ENCODE measurements around the gene LYPD6B. TPM values are rescaled to one million over a fixed set of nuclear protein-coding genes. Genes with fewer than 3 reads are reported as not detected.

LYPD6B gene
- total RNA-seq, 1 experiment from 2014 or later = 6.1 TPM

GRCh38 chr2:149076863-149077412 lies 38.4 kb downstream of the LYPD6B start:
- BruUV-seq (replicated peaks) = no TSS peak
- intact Hi-C loops (cut with micrococcal nuclease) = no loop called here
- POLR2A ChIA-PET = no interaction called here
- Histone ChIP-seq H3K9me2 (ENCODE audit: insufficient read depth) (no peaks in the 10 kb centered on the region), H3K9ac (ENCODE audit: low read length) (no peak overlapping the region), H4K20me1 (ENCODE audit: insufficient read depth) (no peaks in the 10 kb centered on the region), H3K27ac (ENCODE audit: low read depth, low read length) (no peak overlapping the region), H3K9me3 (ENCODE audit: control insufficient read depth in 1 of 2, insufficient read depth in 1 of 2, low read depth in 1 of 2, low read length in 2 of 2) (no peaks in the 10 kb centered on the region), H3K4me1 (ENCODE audit: control insufficient read depth in 1 of 2, insufficient read depth in 2 of 2, low read length in 2 of 2) (no peaks in the 10 kb centered on the region), H3K4me3 (replicated peaks in 1 of 2; ENCODE audit: low read depth in 1 of 2, low read length in 2 of 2) (no peak overlapping the region), H3K27me3 (ENCODE audit: insufficient read depth, low read length) (no peaks in the 10 kb centered on the region), H3K4me2 (ENCODE audit: low read length) (no peak overlapping the region), H3K36me3 (ENCODE audit: control insufficient read depth in 1 of 2, insufficient read depth in 2 of 2, low read length in 2 of 2) (no peaks in the 10 kb centered on the region), H3K79me2 (ENCODE audit: insufficient read depth, low read length) (no peaks in the 10 kb centered on the region), H2AFZ (ENCODE audit: low read depth, low read length, poor library complexity, severe bottlenecking) (no peak overlapping the region)
- RAD21 ChIA-PET (ENCODE audit: low non-redundant PET in 1 of 2, low total read pairs in 2 of 2, uncharacterized antibody in 2 of 2, unreplicated experiment in 2 of 2) = no interaction called here
- ATAC-seq (no peak), DNase-seq (ENCODE audit: low read depth, low spot score) (no peak)
- TF ChIP-seq EZH2 (IDR thresholded peaks at IDR 0.05) (no peak), EZH2phosphoT487 (IDR thresholded peaks at IDR 0.05; ENCODE audit: borderline replicate concordance) (no peak), EGR1 (IDR thresholded peaks at IDR 0.05; ENCODE audit: low read depth) (no peak), ZBTB33 (IDR thresholded peaks at IDR 0.05; ENCODE audit: extremely low read depth, insufficient replicate concordance, low read length) (no peak), ATF3 (IDR thresholded peaks at IDR 0.05) (no peak), CTCF (IDR thresholded peaks at IDR 0.05 in 2 of 3, conservative IDR thresholded peaks at IDR 0.05 in 1 of 3; ENCODE audit: borderline replicate concordance in 1 of 3, insufficient read depth in 1 of 3, low read depth in 2 of 3, low read length in 2 of 3) (no peak), ZNF274 (IDR thresholded peaks at IDR 0.05; ENCODE audit: low read depth, low read length) (no peak), ZFX (IDR thresholded peaks at IDR 0.05) (no peak), YY1 (IDR thresholded peaks at IDR 0.05; ENCODE audit: extremely low read depth, insufficient replicate concordance, low read depth, low read length) (no peak), TCF7L2 (IDR thresholded peaks at IDR 0.05; ENCODE audit: borderline replicate concordance, extremely low read depth, insufficient read depth, insufficient read length) (no peak), CEBPB (IDR thresholded peaks at IDR 0.05; ENCODE audit: low read depth) (no peak), SP1 (IDR thresholded peaks at IDR 0.05; ENCODE audit: low read depth) (no peak), CBX3 (IDR thresholded peaks at IDR 0.05; ENCODE audit: low read depth) (no peak), MAX (IDR thresholded peaks at IDR 0.05) (no peak), FOSL1 (IDR thresholded peaks at IDR 0.05; ENCODE audit: low read depth) (no peak), SRF (IDR thresholded peaks at IDR 0.05; ENCODE audit: low read depth) (no peak), JUND (IDR thresholded peaks at IDR 0.05) (no peak), RAD21 (IDR thresholded peaks at IDR 0.05; ENCODE audit: low read depth) (no peak)
- CTCF ChIA-PET = no interaction called here
